ENCODE measurements around the gene CBY3.
"Not testable (repeated sequence)": the region's sequence is repeated elsewhere in the genome, so short reads cannot be mapped to it uniquely, and the experiment has no call there.

CBY3 gene

DNA sequence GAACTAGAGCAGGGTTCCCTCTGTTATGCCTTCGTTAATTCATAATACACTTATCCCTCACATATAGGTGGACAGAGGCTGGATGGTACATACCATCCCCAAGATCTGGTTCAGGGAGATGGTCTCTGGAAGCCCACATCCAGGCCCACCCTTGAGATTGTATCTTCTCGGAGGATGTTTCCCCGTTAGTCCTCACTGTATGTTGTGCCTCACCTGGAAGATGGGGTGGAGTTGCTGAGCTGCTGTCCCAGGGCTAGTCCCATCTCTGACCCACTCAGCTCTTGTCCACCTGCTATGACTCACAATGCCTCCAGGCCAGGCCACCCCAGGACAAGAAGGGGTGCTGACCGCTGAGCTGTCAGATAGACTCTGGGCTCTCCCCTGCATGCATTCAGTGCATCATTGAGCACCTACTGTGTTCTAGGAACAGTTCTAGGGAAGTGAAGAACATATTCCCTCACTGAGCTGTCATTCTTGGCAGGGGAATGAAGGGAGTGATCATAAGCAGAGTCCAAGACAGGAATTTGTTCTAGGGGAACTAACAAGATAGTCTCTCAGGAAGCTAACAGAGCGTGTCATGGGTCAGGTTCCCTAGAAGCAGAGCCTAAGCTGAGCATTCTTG, at the start of gene CBY3:
Gene CBY3 (minus strand): TSS at position 255 of the 622 bp plus-strand sequence. CDS start 116 bp downstream, at position 139.
- DNase-seq, result no peak

DNA sequence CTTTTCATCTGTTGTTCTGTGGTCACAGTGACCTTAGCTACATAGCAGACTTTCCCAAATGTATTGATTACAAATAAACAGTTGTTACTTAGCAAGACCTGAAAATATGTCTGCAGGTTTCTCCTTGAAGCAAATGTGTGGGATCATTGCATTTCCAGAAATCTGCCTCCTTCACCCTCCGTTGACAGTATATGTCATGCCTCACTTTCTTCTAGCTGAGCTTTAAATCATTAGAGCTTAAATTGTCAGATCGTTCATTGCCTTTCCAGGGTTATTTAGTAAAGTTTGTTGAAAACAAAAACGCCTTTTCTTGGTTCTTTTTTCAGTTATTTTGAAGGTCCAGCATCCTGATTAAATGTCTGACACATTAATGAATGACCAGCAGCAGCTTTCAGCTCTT, 49.5 kb upstream of the CBY3 start:
- no peak for DNase-seq

DNA sequence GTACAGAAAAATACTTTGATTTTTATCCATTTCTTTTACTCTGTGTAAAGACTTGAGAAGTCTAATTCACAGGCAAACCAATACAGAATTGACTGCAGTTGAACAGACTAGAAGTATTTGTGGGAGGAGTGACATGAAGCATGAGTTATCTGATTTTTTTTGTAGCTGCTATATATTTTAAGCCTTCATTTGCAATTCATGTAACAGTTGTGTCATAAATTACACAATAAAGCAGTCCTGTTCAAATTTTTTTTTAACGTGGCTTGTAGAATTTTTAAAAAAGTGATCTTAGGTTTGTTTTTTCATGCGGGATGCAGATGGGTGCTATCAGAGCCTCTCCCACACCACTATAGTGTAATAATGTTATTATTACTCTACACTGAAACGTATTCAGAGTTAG, 48.9 kb upstream of the CBY3 start:
- no peak for DNase-seq

DNA sequence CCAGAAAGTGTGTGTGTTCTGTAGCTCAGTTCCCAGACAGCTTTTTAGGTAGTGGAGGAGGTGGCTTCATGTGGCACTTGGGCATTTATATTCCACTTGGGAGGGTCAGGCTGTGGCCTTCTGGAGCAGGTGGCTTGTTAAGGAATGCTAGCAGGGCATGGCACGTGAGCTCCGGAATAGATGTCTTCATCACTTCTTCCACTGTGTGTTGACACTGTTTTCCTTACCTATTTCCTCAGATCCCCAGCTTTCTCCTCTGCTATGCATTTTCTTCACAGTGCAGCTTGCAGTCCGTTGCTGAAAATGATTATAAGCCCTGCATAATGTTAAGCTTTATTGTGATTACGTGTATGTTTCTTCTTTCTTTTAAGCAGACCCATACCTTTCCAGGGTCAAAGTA, 48.5 kb upstream of the CBY3 start:
- DNase-seq, result no peak

DNA sequence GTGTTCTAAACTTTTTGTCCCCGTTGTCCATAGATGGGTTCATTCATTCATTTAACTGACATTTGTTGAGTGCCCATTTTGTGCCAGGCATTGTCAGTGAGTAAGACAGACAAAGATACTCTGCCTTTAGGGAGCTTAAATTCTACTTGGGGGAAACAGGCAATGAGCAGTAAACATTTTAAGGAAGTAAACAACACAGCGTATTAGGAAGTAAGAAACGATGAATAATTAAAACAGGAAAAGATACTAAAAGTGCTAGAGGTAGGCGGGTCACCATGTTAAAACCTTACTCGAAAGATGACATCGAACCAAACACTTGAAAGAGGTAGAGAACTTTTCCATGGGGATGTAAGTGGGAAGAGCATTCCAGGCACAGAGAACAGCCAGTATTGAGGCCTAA, 46.3 kb upstream of the CBY3 start:
- DNase-seq, result no peak

DNA sequence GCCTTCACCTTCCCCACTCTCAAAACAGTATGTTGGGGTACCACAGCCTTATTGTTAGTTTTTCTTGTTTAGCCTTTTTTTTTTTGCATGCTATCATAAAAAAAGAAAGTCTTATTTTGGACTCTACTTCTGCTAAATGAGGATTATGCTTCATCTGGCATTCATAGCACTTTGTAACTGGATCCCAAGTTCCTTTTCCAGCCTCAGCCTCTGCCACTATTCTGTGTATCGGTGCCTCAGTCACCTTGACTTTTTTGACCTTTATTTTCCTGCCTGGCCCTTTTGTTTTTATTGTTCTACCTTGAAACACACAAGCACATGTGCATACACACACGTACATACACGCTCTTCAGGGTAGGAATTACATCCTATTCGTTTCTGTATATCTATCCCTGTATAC, 43.3 kb upstream of the CBY3 start:
- DNase-seq, result no peak

DNA sequence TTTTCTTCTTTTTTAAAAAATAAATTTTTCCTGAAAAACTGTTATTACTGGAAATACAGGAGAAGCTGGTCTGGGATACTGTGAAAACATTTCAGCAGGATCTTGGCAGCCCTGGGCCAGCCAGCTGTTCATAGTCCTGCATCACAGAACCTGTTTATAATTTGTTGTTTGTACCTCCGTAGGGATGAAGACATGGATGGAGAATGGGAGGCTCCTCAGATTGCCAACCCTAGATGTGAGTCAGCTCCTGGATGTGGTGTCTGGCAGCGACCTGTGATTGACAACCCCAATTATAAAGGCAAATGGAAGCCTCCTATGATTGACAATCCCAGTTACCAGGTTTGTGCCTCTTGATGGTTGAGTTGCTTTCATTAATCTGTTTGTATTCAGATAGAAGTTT, 39.4 kb upstream of the CBY3 start:
- DNase-seq, result no peak

DNA sequence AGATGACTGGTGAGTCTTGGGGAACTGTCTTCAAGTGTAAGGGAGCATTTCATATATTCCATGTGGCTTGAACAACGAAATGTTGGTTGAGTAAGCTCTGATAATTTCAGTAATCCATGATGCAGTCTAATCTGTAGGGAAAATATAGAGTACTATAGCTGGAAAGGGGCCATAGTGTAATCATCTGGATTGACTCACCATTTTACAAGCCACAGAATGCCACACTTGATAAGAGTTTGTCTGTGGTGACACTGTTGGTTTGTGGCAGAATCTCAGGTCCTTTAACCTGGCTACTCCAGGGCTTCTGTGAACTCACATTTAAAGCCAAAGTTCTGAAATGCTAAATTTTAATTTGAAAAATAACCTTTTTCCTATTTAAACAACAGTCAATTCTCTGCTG, 35.5 kb upstream of the CBY3 start:
- DNase-seq, result no peak

DNA sequence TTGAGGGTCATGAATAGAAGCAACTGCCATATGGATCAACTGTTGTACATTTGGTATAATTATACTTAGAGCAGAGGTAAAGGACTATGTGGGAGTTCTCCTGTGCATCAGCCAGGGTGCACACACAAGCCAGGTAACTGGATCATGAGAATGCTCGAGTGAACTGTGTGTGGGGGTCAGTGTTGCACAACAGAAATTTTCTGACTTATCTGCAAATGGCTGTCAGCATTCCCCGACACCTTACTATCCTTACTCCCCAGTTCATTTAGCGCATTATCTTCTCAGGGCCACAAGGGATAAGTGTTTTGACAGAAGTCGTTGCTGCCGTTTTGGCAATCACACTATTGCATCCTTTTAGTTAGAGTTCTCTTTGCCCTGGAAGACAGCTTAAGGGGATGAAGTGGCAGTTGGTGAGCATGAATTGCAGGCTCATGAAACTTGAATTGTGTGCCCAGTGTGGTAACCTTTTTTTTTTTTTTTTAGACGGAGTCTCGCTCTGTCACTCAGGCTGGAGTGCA, 19.6 kb upstream of the CBY3 start:
- no peak for DNase-seq

DNA sequence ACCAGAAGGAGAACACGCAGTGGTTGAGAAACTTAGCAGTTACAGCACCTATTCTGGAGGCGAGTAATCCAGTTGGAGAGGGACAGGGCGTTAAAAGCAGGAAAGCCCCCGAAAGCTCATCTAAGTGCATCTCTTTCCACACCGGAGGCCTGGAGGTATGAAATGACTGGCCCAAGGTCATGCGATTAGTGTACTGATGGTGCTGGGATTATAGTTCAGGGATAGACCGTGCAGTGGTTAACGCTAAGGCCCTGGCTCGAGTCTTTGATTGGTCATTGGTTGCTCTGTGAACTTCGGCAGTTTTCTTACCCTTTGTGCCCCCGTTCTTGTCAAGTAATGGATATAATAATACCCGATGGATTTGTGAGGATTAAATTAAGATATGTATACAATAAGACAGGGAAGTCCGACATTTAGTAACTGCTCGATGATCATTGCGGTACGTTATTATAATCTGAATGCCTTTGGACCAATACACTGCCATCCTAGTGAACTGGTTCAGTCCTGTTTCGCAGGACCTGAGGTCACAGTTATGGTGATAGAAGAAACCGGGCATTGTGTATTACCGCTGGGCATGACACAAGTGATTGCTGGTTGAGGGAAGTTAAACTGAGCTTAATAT, 18.9 kb upstream of the CBY3 start:
- DNase-seq, result no peak

DNA sequence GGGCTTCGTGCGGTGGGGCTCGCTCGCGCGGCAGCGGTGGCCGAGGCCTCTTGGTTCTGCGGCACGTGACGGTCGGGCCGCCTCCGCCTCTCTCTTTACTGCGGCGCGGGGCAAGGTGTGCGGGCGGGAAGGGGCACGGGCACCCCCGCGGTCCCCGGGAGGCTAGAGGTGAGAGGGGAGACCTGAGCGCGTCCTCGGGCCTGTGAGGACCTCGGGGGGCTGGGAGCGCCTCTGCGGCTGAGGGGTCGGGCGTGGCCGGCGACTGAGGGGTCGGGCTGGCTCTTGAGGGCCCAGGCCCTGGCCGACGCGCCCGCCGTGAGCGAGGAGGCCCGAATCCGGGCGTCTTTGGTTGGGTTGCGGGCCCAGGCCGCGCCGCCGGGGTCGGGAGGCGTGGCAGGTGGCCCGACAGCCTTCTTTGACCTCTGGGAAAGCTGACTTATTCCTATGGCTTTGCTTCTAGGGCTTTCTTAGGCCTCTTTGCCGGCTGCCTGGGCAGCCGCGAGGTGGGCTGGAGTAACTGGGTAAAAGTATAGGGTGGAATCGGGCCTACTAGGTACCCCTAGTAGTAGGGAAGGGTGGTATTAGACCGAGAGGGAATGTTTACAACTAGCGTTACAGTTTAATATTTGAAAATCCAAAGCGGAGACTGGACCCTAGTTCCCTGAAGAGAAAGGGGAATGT, 18.2 kb upstream of the CBY3 start, which contains the start of gene CANX:
Gene CANX (plus strand): TSS at position 33 of the 681 bp plus-strand sequence. CDS start 6,715 bp downstream, outside the sequence.
- DNase-seq, result no peak

DNA sequence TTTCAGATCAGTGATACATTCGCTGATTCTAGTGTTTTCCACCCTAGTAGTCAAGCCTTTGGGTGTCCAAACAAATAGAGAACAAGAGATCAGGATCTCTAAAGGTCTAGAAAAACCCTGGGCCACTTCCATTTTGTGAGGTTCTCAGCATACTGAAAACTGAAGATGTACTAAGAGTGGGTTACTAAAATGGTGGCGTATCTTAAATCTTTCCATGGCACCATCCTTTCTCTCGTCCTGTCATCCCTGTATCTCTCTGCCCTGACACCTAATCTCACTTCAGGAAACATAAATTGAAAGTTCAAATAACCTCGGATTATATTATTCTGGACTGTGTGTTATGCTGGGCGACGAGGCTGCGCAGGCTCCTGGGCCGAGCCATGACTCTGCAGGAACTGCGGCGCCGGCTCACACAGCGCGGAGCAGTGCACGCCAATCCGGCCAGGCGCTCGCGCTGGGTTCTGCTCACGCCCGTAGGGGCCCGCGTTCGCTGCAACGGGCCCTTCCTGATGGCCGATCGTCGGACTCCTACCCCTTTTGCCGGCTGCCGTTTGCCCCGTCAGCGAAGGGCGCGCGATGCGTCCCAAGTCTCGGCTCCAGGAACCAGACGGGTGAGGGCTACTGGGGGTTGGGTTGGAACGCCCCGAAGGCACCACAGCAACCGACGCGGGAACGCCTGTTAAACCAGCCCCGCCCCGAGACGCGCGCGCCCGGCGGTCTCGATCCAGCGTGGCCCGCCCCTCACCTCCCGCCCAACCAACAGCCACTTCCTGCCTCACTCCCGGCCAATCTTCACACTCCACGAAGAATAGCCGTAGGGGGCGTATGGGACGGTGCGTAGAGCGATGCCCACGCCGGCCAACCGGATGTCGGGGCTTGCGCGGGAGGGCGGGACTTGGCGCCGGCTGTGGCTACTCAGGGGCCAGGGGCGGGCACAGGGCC, 17.4 kb upstream of the CBY3 start:
- peak; percentile 98 for DNase-seq

DNA sequence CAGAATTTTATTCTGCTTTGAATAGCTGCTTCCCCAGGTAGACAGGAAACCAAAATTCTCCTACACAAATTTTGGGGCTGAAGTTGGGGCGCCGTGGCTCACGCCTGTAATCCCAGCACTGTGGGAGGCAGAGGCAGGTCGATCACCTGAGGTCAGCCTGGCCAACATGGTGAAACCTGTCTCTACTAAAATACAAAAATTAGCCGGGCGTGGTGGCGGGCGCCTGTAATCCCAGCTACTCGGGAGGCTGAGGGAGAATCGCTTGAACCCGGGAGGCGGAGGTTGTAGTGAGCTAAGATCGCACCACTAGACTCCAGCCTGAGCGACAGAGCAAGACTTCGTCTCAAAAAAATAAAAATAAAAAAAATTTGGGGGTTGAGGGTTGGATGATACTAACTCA, 16.7 kb upstream of the CBY3 start:
- DNase-seq, result not testable (repeated sequence)

DNA sequence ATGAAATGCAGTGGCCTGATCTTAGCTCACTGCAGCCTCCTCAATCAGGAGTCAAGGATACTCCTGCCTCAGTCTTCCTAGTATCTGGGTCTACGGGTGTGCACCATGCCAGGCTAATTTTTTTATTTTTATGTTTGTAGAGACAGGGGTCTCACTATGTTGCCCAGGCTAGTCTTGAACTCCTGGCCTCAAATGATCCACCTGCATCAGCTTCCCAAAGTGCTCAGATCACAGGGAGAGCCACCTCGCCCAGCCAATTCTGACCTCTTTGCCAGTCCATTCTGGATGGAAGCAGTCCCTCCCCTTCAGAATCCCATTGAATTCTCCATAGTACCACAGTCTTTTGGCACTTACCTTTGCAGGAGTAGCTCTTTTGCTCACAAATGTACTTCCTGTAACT, 16.3 kb upstream of the CBY3 start:
- no peak for DNase-seq

DNA sequence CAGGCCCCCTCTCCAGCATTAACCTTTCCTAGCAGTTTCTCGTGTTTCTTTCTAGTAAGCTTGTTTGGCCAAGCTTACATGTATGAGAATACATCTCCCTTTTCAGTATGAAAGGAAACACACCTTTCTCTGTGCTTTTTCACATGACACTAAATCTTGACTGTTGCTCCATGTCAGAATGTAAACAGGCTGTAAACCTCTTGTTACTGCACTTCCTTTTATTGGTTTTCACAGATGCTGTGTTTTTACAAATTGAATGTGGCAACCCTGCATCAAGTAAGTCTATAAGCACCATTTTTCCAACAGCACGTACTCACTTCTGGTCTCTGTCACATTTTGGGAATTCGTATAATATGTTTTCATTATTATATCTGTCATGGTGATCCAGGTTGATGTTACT, 15.8 kb upstream of the CBY3 start:
- no peak for DNase-seq

DNA sequence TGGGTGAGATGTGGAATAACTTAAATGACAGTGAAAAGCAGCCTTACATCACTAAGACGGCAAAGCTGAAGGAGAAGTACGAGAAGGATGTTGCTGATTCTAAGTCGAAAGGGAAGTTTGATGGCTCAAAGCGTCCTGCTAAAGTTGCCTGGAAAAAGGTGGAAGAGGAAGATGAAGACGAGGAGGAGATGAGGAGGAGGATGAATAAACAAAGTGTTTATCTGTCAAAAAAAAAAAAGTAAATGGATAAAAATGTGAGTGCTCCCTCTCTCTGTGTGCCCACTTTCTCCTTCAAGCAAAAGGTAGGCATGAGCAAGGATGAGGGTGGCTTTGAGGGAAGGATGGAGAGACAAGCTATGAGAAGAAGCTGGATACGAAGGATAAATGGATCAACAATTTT, 13.7 kb upstream of the CBY3 start:
- no peak for DNase-seq

DNA sequence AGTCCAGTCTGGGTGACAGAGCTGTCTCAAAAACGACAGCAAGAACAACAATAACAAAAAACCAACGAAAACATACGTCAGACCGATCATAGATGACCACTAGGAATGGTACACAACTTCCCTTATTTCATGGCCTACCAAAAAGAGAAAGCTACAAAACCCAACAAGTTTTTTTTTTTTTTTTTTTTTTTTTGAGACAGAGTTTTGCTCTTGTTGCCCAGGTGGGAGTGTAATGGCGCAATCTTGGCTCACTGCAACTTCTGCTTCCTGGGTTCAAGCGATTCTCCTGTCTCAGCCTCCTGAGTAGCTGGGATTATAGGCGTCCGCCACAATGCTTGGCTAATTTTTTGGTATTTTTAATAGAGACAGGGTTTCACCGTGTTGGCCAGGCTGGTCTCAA, 8.4 kb upstream of the CBY3 start:
- DNase-seq, result not testable (repeated sequence)

DNA sequence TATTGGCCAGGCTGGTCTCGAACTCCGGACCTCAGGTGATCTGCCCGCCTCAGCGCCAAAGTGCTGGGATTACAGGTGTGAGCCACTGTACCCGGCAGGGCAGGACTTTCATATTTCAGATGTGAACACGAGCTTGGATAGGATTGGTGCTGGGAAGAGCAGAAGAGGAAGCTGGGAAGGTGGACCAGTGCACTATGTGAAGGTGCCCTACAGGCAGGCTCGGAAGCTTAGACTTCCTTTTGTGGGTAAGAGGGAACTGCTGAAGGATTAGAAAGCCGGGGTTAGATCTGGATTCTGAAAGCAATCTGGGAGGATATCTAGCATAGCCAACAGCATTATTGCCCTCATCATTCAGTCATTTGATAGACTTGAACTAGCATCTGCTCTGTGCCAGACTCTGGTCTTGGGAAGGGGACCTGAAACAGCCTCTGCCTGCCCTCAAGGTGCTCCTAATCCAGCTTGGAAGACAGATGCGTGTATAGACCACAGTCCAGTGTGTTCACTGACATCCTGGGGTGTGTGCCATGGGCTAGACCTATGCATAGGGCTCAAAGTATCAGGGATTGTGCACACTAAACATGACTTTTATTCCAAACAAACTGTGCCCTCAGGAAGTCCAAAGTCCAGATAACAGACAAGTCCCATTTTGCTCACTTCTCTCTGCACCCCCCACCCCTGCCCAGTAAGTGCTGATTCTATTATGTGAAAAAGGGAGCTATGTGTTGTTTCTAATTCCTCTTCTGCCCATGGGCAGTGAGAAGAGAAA, 637 bp downstream of the CBY3 start:
- no peak for DNase-seq

DNA sequence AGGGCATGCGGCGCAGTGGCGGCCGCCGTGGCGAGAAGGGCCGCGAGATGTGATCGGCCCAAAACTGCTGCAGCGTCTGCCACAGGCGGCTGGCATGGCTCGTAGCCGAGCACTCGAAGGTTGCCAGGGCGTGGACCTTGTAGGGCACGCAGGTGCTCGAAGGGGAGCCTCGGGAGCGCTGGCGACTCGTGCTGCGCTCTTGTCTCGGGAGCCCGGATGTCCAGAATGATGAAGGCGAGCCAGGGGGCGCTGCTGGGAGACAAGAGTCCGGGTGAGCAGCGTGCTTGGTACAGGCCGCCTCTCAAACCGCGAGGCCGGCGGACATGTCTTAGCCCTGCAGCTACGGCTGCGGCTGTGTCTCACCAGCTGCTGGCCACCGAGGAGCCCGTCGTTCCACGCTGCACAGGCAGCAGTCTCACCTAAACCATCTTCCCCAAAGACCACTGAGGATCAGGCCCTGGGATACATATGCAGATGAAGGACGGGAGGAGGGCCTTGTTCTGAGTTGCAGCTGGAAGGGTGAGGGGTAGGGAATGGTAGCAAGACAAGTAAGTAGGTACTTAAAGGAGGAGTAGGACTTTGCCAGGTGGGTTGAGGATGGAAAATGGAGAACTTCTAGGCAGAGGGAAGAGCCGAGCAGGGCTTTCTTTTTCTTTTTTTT, 1.7 kb downstream of the CBY3 start:
- peak; percentile 63 to 68 for DNase-seq

DNA sequence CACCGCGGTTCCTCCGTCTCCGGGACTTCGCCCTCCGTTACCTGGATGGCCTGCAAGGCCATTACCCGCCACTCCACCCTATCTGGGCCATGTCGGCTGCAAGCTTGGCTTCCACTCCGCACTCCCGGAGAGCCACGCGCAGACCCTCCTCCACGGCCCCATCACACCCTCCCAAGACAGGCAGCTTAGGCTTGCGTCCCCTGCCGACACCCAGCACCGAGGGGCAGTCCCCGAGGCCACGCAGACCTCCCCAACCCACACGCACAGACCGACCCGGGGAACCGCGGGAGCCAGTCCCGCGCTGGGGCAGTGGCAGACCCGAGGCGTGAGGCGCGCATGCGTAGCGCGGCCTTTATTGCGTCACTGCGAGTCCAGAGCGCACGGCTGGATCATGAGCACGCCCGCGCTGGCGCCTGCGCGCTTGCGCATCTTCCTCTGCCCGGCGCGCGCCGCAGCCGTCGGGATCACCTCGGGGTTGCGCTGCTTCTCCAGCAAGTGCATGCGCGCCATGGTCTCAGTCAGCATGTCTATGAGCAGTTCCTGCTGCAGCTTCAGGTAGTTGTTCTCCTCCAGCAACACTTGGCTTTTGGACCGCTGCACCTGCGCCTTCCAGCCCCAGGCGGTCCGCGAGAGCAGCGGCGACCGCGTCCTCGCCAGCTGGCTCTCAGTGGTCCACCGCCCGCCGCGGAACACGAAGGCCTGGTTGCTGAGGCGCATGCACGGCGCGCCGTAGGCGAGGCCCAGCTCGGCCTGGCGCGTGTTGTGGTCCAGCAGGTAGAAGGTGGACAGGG, 2.4 kb downstream of the CBY3 start:
- DNase-seq, result peak; percentile 88 to 91

DNA sequence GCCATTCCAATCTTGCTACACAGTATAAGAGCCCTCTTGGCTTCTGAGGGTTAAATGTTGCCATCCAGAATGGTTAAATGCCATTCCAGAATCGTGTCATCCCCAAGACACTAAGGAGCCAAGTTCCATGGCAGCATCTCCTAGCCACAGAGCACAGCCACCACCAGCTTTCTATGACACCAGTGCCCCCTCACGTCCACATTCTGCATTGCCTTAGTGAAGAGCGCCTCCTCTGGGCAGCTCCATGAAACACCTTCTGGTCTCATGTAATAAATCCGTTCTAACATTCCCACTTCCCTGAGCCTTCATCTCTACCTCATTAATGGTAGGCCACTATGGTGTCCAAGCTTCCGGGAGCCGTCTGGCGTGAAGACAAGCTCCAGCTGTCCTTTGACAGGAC, 12.4 kb downstream of the CBY3 start:
- peak; percentile 15 to 35 for DNase-seq

All from activated CD4-positive, alpha-beta T cell treated with anti-CD3 and anti-CD28 coated beads for 4 hours (primary cell).